HG02759 (cell line): ENCODE measurements around the gene DIRAS2.

ENCODE experiments used
- ATAC-seq: cut with Tn5 transposase; IDR thresholded peaks from one replicate; pipeline ENCODE4 v1.9.1; 2021; ENCODE audit warnings: mild to moderate bottlenecking, moderate library complexity; ENCODE audit not compliant: unreplicated experiment

Gene DIRAS2

DNA sequence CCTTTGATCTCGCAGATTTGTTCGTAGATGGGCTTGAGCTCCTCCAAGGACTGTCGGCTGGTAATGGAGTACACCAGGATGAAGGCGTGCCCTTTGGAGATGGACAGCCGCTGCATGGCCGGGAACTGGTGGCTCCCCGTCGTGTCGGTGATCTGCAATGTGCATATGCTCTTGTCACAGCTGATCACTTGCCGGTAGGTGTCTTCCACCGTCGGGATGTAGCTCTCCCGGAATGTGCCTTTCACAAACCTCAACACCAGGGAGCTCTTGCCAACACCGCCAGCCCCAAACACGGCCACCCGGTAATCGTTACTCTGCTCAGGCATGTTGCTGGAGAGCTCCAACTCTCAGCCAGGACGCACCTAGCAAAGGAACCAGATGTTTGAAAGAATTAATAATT, 29.1 kb downstream of the DIRAS2 start:
- ATAC-seq: no peak

DNA sequence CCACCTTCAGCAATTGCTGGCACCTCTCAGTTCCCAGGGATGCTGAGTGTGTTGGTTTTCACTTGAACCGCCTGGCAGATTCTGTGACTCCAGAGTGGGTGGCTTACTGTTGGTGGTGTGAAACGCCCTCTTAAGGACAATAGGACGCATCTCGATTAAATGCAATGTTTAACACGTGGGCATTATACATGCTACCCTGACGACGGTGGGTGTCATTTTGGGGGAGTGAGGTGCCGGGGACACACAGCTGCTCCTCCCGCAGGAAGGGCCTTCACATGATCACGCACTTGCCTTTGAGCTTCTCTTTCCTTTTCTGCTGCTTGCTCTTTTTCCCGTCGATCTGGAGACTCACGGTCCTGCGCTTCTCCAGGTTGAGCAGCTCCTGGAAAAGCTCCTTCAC, 29.7 kb downstream of the DIRAS2 start:
- ATAC-seq: no peak

DNA sequence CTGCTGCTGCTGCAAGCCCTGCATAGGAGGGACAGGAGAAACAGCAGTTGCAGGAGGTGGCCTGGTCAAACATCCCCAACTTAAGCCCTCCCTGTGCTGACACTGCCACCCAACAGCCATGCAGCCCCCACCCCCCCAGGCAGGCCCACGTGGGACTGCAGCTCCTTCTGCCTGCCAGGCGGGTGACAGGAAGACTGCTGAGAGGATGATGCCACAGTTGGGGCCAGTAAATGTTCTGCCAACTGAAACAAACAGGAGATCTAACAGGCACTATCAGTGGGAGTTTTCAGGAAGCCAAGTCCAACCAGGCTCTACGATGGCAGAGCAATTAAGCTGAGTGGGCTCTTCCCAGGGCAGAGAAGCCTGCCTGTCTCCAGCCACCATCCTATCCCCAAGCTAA, 31.1 kb downstream of the DIRAS2 start:
- ATAC-seq: no peak

DNA sequence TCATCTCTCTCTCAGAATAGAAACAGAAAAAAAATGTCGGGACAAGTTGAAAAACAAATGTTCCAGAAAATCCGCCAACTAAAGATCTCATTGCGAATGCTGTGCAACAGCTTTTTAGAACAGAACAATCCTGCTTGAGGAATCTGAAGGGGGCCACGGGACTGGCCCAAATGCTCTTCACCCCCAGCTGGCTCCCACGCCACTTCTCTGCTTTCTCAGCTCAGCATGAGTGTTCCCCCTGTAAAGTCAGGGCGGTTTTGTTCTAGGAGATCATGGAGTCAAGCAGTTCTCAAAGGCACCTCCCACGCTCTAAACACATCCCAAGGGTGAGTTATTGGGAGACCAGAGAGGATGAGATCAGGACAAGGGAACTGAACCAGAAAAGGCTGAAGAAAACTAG, 31.5 kb downstream of the DIRAS2 start:
- no peak for ATAC-seq

DNA sequence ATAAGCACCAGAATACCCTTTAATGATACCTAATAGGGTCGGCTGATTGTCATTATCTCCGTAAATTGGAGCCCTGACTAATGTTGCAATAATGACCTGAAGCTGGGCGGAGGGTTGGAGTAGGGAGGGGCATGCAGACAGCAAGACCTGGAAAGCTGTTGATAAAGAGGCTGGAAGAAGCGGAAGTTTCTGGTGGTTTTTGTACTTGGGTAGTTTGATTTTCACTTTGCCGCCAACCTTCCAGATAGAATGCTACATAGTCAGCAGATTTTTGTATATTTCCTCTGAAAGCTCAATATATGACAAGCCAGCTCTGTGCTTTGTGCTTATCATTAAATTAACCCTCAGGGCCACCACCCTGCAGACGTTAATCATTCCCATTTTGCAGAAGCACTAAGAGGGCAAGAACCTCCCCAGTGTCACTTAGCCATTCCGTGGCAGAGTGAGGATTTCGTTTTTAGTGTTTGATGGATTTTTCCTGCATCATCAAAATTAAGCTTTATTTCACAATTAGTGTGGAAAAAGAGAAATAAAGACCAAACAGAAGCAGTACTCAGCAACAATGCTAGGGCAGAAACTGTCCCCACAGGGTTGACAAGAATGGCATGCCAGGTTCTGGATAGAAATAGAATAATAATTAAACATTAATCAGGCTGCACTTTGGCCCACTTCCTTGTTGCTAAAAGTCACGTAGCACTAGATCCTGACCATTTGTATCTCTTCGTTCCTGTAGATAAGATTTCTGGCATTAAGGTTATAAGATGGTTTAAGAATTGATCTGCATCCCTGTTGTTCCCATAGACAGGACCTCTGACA, 34.7 kb downstream of the DIRAS2 start:
- no peak for ATAC-seq

DNA sequence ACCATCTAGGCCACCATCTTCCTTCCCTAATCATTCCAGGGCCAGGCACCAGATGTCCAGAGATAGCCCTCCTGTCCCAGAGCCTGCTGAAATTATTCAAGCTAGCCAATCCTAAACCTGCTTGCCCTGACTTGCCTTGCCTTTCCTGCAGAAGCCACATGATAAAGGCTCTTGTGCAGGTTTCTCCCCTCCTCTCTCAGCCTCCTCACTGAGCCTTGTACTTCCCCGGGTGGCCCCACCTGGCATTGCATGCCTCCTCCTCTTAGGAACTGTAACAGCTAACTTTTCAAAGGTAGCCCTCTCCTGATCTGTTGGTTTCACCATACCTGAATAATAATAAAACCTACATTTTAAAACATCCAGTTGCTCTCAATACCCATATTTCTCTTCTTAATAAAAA, 42.6 kb downstream of the DIRAS2 start:
- ATAC-seq: no peak

DNA sequence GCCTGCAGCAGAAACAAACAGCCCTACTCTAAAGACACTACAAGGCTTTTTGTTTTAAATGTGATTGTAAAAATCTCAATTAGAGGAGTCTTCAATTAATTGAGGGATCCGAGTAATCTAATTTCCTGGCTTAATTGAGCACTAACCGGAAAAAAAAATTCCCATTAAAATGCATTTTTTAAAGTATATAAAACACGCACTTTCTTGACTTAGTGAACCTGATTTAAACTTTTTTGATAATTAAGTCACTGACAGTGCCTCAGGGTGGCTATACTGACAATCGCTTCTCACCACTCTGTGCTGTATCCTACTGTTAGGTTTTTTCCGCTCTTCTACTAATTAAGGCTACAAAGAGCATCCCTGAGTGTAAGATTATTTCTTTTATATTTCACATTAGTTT, 44.4 kb downstream of the DIRAS2 start:
- no peak for ATAC-seq

DNA sequence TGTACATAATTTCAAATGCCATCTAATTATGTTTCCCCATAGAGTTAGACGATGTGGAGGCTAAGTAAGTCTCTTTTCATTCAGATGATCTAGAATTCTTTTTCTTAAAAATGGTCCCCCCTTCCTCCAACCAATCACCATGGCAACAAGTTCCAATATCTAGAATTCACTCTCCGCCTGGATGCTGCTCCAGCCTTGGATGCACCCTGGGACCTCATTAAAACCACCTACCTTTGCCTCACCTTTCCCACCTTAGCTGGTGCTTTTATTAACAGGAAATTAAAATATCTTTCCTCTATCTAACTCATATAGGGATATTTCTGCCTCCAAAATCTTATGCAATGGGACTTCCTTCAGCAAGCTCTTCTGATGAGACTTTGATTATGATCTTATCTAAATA, 49.0 kb downstream of the DIRAS2 start:
- no peak for ATAC-seq

DNA sequence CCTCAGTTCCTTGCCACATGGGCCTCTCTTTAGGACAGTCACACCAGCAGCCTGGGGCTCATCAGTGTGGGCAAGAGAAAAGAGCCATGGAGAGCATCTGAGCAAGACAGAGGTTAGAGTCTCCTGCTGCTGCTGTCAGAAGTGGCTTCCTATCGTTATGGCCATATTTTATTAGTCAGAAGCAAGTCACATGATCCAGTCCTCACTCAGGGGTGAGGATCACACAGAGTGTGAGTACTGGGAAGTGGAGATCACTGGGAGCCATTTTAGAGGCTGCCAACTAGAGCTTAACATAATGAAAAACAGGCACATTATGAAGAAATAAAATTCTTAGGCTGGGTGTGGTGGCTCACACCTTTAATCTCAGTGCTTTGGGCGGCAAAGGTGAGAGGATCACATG, 62.0 kb downstream of the DIRAS2 start:
- ATAC-seq: no peak

DNA sequence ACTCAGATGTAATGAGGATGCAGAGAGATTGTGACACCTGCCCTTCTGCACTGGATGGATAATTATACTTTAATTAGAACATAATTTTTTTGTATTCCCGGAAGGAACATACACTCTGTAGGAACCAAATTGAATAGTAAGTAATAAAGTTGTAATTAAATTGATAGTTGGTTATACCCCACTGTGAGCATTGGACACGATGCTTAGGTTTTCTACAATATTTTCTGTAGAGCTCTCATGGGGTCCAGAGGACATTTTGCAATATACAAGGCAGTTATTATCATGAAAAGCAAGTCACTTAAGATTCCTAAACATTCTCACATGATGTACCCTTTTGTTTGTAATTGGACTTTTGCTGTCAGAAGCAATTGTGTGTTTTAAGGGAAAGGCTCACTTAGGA, 63.4 kb downstream of the DIRAS2 start:
- ATAC-seq: no peak

DNA sequence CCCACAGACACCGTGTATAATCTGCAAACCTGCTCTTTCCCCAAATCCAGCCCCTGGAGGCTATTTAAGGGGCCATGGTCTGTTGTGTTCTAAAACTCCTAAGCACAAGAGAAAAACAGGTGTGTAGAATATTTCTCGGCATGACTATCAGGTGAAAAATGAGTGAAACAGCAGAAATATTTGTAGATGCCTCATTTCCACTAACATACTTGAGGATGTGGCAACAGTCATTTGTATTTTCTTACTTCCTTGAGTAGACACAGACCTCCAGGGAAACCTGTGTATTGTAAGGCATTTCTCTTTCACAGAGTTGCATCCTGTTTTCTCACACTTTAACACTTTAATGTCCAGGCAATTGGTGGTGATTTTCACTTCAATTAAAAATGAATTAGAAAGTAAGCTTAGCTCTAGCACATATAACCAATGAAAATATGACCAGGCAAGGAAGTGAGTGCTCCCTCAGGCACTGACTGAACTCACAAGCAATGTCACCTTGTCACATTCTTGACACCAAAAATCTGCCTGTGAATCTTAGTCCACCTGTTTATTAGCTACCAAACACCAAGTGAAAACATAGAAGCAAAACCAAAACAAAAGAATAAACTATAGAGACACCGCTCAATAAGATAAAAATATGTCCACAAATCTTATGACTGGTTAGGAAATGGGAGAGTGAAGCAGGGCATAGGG, 64.4 kb downstream of the DIRAS2 start:
- ATAC-seq: no peak

DNA sequence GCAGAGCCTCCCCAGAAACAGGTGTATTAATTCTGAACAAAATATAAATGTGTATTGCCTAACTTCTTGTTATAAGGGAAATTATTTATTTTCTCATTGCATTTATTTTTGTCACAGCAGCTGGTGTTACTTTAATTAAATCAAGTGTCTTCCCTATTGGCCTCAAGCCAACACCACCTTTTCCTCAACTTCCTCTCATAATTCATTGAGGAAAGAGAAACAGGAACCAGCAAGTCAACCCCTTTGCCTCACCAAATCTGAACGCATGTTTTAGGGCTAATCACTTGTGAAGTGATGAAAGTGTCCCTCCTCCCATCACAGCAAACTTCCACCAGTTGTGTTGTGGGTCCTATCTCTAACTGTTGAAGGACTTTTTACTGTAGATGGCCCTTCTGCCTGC, 73.1 kb downstream of the DIRAS2 start:
- ATAC-seq: no peak

DNA sequence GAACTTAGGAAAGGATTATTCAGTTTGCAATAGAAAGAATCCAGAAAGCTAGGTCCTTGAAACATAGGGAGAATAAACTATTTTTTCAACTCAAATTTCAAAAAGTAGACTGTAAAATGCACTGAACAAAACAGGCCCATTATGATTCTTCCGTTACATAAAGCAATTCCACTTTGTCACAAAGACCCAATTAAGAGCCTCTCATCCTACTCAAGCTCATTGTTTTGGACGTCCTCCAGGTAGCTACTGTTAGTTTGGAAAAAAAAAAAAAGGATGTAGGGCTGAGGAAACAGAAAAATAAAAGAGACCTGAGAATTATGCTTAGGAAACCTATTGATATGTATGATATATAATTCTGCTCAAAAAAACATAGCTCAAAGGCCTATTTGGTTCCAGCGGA, 74.0 kb downstream of the DIRAS2 start:
- ATAC-seq: no peak

DNA sequence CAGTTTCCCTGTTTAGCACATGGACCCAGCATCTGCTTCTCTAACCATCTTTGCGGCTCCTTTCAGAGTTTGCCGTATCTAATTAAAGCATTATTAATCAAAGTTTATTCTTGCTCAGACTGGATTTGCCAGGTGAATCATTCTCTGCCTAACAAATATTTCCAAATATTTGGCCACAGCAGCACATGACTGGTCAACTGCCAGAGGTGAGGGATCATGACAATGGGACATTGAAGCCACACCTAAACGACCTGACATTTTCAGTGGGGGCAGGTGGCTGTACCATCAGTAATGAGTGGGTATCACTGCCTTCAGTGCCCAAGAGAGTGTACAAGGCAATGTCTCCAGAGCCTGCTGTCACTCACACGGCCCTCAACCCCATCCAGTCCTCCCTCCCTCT, 80.4 kb downstream of the DIRAS2 start:
- ATAC-seq: no peak
